NCI-H526 treated with DMSO at 0.1 percent for 48 hours (cell line): ENCODE measurements around the gene RAB5A.
"Not testable (repeated sequence)": the region's sequence is repeated elsewhere in the genome, so short reads cannot be mapped to it uniquely, and the experiment has no call there.

ENCODE experiments used
- DNase-seq: peaks from one replicate; lab custom pipeline; 2025; lab: John Stamatoyannopoulos, UW

RAB5A gene

GRCh38 chr3:19946832-19947548 is at the start of gene RAB5A:
TSS of gene RAB5A (plus strand) at chr3:19947097. CDS start at chr3:19950899, 3,802 bp downstream.
- peak; percentile 93 for DNase-seq

GRCh38 chr3:19898721-19899120 is 48.2 kb upstream of the RAB5A start:
- DNase-seq, result no peak

- DNase-seq, result no peak
These were observed 47.6 kb upstream of the RAB5A start for GRCh38 chr3:19899264-19899663.

GRCh38 chr3:19899833-19900232 is 47.1 kb upstream of the RAB5A start:
- DNase-seq, result not testable (repeated sequence)

GRCh38 chr3:19901337-19901736 is 45.6 kb upstream of the RAB5A start:
- DNase-seq, result no peak

GRCh38 chr3:19901918-19902317 is 45.0 kb upstream of the RAB5A start:
- DNase-seq, result no peak

- DNase-seq, result no peak
These were observed 43.2 kb upstream of the RAB5A start for GRCh38 chr3:19903649-19904048.

- no peak for DNase-seq
These were observed 39.4 kb upstream of the RAB5A start for GRCh38 chr3:19907523-19907922.

- no peak for DNase-seq
These were observed 35.4 kb upstream of the RAB5A start for GRCh38 chr3:19911452-19911851.

GRCh38 chr3:19917167-19917566 is 29.7 kb upstream of the RAB5A start:
- no peak for DNase-seq

GRCh38 chr3:19920401-19921080 is 26.4 kb upstream of the RAB5A start:
- DNase-seq, result no peak

- DNase-seq, result no peak
These were observed 15.7 kb upstream of the RAB5A start for GRCh38 chr3:19931180-19931692.

- DNase-seq, result no peak
These were observed 15.1 kb upstream of the RAB5A start for GRCh38 chr3:19931767-19932188.

- no peak for DNase-seq
These were observed 14.5 kb upstream of the RAB5A start for GRCh38 chr3:19932422-19932821.

- DNase-seq, result no peak
These were observed 12.8 kb upstream of the RAB5A start, which contains the start of gene EFHB for GRCh38 chr3:19934098-19934566. TSS of gene EFHB (minus strand) at chr3:19934217. CDS start at chr3:19934018, 199 bp downstream.

- no peak for DNase-seq
These were observed 9.2 kb upstream of the RAB5A start for GRCh38 chr3:19937459-19938294.

GRCh38 chr3:19938295-19938627 is 8.6 kb upstream of the RAB5A start:
- no peak for DNase-seq

GRCh38 chr3:19940643-19941042 is 6.3 kb upstream of the RAB5A start:
- no peak for DNase-seq

GRCh38 chr3:19945534-19945933 is 1.4 kb upstream of the RAB5A start:
- no peak for DNase-seq

GRCh38 chr3:19945969-19946831 is 697 bp upstream of the RAB5A start:
- no peak for DNase-seq

GRCh38 chr3:19947549-19948225 is 790 bp downstream of the RAB5A start:
- peak; percentile 15 for DNase-seq
